HG02610 (cell line): ENCODE results near the gene PLEKHG7.
"Not testable (repeated sequence)": the region's sequence is repeated elsewhere in the genome, so short reads cannot be mapped to it uniquely, and the experiment has no call there.

Experiments used
- ATAC-seq: cut with Tn5 transposase; IDR thresholded peaks from one replicate; pipeline ENCODE4 v1.9.1; 2021; ENCODE audit warnings: mild to moderate bottlenecking, moderate library complexity; ENCODE audit not compliant: unreplicated experiment

Gene PLEKHG7

DNA sequence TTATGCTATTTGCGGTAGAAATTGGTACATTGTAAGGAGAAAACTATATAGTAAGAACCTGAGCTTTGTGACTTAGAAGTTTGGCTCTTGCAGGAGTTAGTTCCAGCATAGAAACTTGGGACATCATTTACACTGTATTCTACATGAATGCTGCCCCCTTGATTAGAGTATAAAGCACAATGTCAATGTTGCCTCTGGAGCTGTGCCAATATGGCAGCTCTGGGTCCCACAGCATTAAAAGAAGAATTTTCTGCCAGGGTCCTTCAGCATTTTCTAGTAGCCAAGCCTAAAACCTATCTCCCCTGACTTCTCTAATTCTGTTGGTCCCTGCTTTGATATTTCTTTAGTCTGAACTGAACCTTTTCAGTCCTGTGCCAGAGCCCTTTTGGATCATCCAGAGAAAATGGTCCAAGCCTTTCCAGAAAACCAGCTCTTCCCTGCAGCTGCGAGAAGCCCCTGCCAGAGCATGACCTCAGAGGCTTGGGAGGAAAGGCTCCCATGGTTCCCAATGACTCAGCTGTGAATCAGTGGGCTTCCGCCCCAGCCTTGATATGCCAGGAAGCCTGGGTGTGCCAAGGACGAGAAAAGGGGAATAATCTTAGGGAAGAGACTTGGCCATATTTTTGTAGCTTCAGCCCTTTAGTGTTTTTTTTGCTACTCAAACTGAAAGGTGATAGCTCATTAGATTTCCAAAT, 43.2 kb downstream of the PLEKHG7 start:
- no peak for ATAC-seq

- no peak for ATAC-seq
Observed at GRCh38 chr12:92747151-92747550, 44.4 kb downstream of the PLEKHG7 start.

GRCh38 chr12:92749691-92750090, 46.9 kb downstream of the PLEKHG7 start:
- ATAC-seq: not testable (repeated sequence)

DNA sequence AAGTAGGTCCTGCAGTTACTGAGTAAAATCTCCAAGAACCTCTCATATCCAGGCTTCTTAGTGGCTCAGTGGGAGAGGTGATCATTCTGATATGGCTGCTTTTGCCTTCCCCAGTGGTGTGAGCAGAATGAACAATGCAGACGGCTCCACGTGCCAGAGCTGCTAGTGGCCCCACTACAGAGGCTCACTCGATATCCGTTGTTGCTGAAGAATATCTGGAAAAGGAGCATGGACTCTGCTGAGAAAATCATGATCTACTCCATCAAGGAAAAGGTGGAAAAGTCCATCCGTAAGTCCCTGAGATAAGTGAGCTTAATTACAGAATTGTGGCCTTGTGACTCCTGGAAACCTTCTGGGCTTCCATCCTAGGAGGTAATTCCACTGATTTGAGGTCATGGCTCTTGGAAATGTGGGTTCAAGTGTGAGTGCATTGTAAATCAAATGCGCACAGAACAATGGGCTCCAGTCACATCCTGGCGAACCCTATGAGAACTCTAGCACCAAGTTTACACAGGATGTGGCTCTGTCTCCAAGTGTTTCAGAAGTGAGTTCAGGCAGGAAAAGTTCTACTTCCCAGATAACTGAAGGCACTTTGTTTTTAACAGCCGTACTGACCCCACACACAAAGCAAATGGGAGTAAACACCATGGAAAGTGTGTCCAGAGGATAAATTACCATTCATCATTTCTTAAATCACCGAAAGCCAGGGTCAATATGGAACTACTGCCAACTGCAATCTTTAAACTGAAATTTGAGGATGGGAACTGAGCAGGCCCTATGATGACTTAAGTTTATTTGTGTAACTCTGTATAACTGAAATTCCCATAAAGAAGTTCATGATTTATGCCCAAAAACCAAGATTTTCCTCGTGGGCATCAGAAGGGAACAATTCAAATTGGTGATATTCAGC, 51.4 kb downstream of the PLEKHG7 start:
- ATAC-seq: no peak

- no peak for ATAC-seq
Observed at GRCh38 chr12:92756898-92757596, 54.3 kb downstream of the PLEKHG7 start.

- no peak for ATAC-seq
Observed at GRCh38 chr12:92757597-92758121, 54.9 kb downstream of the PLEKHG7 start.

- no peak for ATAC-seq
Observed at GRCh38 chr12:92759634-92760268, 57.0 kb downstream of the PLEKHG7 start.

- no peak for ATAC-seq
Observed at GRCh38 chr12:92762773-92763172, 60.0 kb downstream of the PLEKHG7 start.

GRCh38 chr12:92764831-92765230, 62.0 kb downstream of the PLEKHG7 start:
- no peak for ATAC-seq

DNA sequence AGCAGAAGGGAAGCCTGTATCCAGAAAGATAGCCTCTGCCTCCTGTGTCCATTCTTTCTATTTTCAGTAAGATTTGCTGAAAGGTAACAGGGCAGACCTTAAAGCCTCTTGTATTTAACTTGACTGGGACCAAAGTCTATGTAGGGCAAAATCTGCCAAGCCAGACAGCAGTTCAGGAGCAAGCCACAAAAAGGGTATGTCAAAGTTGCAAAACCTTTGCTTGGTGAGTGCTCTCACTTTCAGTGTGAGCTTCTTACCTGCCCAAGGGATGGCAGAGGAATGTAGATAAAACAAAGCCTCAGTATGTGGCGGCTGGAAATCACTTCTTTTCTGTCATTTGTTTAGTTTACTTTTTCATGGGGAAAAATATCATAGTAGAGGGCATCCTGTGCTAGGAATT, 63.1 kb downstream of the PLEKHG7 start:
- ATAC-seq: no peak

- peak; percentile 71 for ATAC-seq
Observed at GRCh38 chr12:92769124-92769901, 66.5 kb downstream of the PLEKHG7 start.

GRCh38 chr12:92771001-92771400, 68.2 kb downstream of the PLEKHG7 start:
- ATAC-seq: no peak

- no peak for ATAC-seq
Observed at GRCh38 chr12:92775416-92775815, 72.6 kb downstream of the PLEKHG7 start.

- ATAC-seq: no peak
Observed at GRCh38 chr12:92778525-92778924, 75.7 kb downstream of the PLEKHG7 start.

GRCh38 chr12:92779902-92780301, 77.1 kb downstream of the PLEKHG7 start:
- ATAC-seq: no peak

DNA sequence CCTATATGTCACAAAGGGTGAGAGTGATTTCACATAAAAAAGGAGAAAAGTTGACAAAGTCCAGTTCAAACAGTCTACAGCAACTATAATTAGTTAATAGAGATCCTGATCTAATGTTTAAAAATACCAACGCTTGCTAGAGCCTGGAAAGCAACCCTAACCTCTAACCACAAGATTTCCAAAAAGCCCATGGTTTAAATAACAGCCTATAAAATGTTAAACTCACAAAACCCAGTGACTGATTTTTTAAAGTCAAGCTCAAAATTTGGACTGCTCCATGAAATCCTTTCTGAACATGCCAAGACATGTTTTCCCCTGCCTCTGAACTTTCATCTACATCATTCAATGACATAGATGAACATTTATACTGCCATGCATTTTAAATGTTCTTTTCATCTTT, 81.6 kb downstream of the PLEKHG7 start:
- no peak for ATAC-seq

DNA sequence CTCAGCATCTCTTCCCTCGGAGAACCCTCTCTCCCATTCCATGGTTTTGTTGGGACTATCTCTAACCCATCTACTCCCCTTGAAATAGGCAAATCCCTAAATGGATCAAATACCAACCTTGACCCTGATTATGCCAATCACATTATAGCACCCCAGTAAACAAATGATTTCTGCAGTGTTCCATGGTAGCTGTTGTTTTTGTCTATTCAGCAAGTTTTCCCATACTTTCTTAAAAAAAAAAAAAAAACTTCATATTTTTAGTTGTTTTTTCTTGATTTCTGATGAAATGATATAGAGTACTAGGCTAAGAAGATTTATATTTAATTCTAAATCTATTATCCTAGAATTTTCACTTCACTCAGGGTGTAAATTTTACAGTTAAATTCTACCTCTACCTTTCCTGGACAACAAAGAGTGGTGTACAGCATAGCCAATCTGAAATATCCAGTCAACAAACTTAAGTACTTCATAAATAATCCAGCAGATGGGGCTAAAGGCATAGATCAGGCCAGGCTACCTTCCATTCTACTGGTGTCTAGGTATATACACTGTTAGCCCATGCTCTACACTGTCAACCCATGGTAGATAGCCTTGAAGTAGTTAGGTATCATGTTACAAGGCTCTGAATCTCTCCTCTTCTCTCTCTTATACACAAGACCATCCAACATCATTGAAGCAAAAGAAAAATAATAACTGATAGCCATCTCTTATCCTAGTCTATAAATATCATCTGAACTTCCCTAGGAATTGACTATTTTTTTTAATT, 82.2 kb downstream of the PLEKHG7 start:
- peak; percentile 96 for ATAC-seq

DNA sequence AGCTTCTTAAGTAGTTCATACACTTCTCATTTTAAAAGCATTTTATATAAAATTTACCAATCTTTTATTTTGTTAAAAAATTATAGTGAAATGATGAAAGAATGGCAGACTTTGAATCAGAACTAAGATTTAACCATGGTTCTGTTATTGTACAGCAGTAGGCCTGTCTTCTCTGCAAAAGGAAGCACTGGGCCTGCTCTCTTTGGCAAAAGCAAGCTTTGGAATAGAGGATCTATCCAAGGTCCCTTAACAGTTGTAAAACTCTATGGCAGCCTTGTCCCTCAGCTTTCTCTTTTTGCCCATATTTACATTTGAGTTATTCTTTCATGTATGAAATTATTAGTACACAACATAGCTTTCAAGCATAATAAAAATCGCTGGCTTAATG, 82.8 kb downstream of the PLEKHG7 start:
- ATAC-seq: no peak

GRCh38 chr12:92786045-92786444, 83.3 kb downstream of the PLEKHG7 start:
- no peak for ATAC-seq
